ENCODE data around the gene PAK4.

DNA sequence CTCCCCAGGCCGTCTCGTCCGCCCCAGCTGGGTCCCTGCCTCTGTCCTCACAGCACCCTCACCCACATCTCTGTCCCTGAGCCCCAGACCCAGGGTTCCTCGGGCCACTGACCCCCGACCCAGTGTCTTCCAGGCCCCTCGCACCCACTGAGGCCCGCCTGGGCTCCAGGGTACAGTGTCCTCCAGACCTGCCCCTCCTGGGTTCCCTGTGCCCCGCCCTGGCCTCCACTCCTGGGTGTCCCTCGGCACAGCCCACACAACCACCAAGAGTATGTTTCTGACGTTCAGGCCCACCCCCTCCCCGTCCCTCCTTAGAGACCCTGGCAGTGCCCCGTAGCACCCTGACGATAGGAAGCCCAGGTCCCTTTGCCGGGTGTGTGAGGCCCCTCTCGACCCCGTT lies 48.6 kb downstream of the PAK4 start:
- TF ChIP-seq EP300 (IDR thresholded peaks at IDR 0.05; ENCODE audit: borderline replicate concordance): no peak
- TF ChIP-seq RAD21 (IDR thresholded peaks at IDR 0.05; ENCODE audit: low read depth): no peak
- no peak for TF ChIP-seq NFIC (IDR thresholded peaks at IDR 0.05)
- TF ChIP-seq TCF12 (IDR thresholded peaks at IDR 0.05; ENCODE audit: low read depth): no peak
- no peak for TF ChIP-seq MAX (IDR thresholded peaks at IDR 0.05)
- no peak for TF ChIP-seq TEAD4 (IDR thresholded peaks at IDR 0.05)
- no peak for TF ChIP-seq ZBTB7A (IDR thresholded peaks at IDR 0.05; ENCODE audit: low read depth)
- TF ChIP-seq REST (IDR thresholded peaks at IDR 0.05; ENCODE audit: low read depth): no peak
- no peak for TF ChIP-seq CEBPB (IDR thresholded peaks at IDR 0.05)
- TF ChIP-seq, protein P1, sequence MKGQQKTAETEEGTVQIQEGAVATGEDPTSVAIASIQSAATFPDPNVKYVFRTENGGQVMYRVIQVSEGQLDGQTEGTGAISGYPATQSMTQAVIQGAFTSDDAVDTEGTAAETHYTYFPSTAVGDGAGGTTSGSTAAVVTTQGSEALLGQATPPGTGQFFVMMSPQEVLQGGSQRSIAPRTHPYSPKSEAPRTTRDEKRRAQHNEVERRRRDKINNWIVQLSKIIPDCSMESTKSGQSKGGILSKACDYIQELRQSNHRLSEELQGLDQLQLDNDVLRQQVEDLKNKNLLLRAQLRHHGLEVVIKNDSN (IDR thresholded peaks at IDR 0.05): no peak
- TF ChIP-seq EGR1 (IDR thresholded peaks at IDR 0.05): no peak
- TF ChIP-seq CREB1 (IDR thresholded peaks at IDR 0.05; ENCODE audit: low read depth): no peak
- TF ChIP-seq FOXM1 (IDR thresholded peaks at IDR 0.05; ENCODE audit: borderline replicate concordance, low read depth): no peak
- no peak for TF ChIP-seq TAF1 (IDR thresholded peaks at IDR 0.05; ENCODE audit: low read depth)
